ENCODE measurements around the gene CAPN2.

Gene CAPN2

GRCh38 chr1:223702735-223703667, 9.3 kb upstream of the CAPN2 start:
- no peak for DNase-seq

GRCh38 chr1:223703668-223704013, 8.7 kb upstream of the CAPN2 start:
- no peak for DNase-seq

- DNase-seq: no peak
These were observed 7.1 kb upstream of the CAPN2 start for GRCh38 chr1:223704921-223705878.

- DNase-seq: peak; percentile 56
These were observed 6.0 kb upstream of the CAPN2 start for GRCh38 chr1:223706077-223706973.

GRCh38 chr1:223707256-223708000, 4.9 kb upstream of the CAPN2 start:
- peak; percentile 86 for DNase-seq

GRCh38 chr1:223708001-223708359, 4.4 kb upstream of the CAPN2 start:
- no peak for DNase-seq

- DNase-seq: no peak
These were observed 3.6 kb upstream of the CAPN2 start for GRCh38 chr1:223708651-223709268.

GRCh38 chr1:223709598-223709997, 2.7 kb upstream of the CAPN2 start:
- DNase-seq: no peak

- DNase-seq: no peak
These were observed 1.9 kb upstream of the CAPN2 start for GRCh38 chr1:223710179-223711133.

GRCh38 chr1:223711173-223711572, 1.2 kb upstream of the CAPN2 start:
- DNase-seq: no peak

- DNase-seq: no peak
These were observed 569 bp upstream of the CAPN2 start for GRCh38 chr1:223711747-223712193.

GRCh38 chr1:223712850-223713474, 623 bp downstream of the CAPN2 start:
- no peak for DNase-seq

- no peak for DNase-seq
These were observed 1.4 kb downstream of the CAPN2 start for GRCh38 chr1:223713546-223714420.

GRCh38 chr1:223714421-223714724, 2.0 kb downstream of the CAPN2 start:
- no peak for DNase-seq

GRCh38 chr1:223714849-223715603, 2.7 kb downstream of the CAPN2 start:
- DNase-seq: peak; percentile 61

GRCh38 chr1:223715604-223716172, 3.3 kb downstream of the CAPN2 start:
- no peak for DNase-seq

GRCh38 chr1:223716302-223716862, 4.0 kb downstream of the CAPN2 start:
- no peak for DNase-seq

All from T1000 (cell line).